GM12864 (cell line): Measurements from ENCODE around the gene ACD.
A peak's percentile ranks its signal among the peaks of the same experiment; 100 is the strongest.

Experiments used
- DNase-seq: peaks from one replicate; pipeline ENCODE4 v3.0.0-alpha.2; 2011; ENCODE audit warnings: low read depth
- H3K4me3 ChIP-seq: 2 replicates; pipeline ENCODE4 v1.5.1; 2011; ENCODE audit warnings: mild to moderate bottlenecking, low read depth, low read length, control low read depth
- CTCF ChIP-seq: IDR thresholded peaks from 2 replicates; pipeline ENCODE4 v1.5.1; 2011; ENCODE audit warnings: low read depth, mild to moderate bottlenecking, moderate library complexity, low read length, control low read depth, inconsistent platforms; ENCODE audit errors: missing control alignments

The ACD gene

GRCh38 chr16:67659675-67660563 is at the start of gene ACD:
ACD (minus strand) TSS chr16:67660260; CDS start chr16:67660220, 40 bp downstream.
- peak within 1 kb of the TSS; percentile 79 for H3K4me3 ChIP-seq
- peak; percentile 54 for DNase-seq
- no peak for TF ChIP-seq CTCF

- H3K4me3 ChIP-seq: no peak overlapping the region
- DNase-seq: no peak
- no peak for TF ChIP-seq CTCF
These were observed 49.0 kb upstream of the ACD start for GRCh38 chr16:67709050-67709449.

GRCh38 chr16:67708368-67708771 is 48.3 kb upstream of the ACD start:
- no peak for DNase-seq
- no peak overlapping the region for H3K4me3 ChIP-seq
- TF ChIP-seq CTCF: no peak

GRCh38 chr16:67707790-67708189 is 47.7 kb upstream of the ACD start:
- DNase-seq: no peak
- no peak for TF ChIP-seq CTCF
- H3K4me3 ChIP-seq: no peak overlapping the region

GRCh38 chr16:67707210-67707609 is 47.1 kb upstream of the ACD start:
- H3K4me3 ChIP-seq: no peak overlapping the region
- TF ChIP-seq CTCF: no peak
- DNase-seq: no peak

GRCh38 chr16:67704110-67704509 is 44.0 kb upstream of the ACD start:
- TF ChIP-seq CTCF: no peak
- H3K4me3 ChIP-seq: no peak overlapping the region
- no peak for DNase-seq

GRCh38 chr16:67703626-67704025 is 43.6 kb upstream of the ACD start:
- no peak overlapping the region for H3K4me3 ChIP-seq
- DNase-seq: no peak
- TF ChIP-seq CTCF: no peak
